NCI-H774 (cell line): ENCODE data around the gene HERC2.
A peak's percentile ranks its signal among the peaks of the same experiment; 100 is the strongest.
"Not testable (repeated sequence)": the region's sequence is repeated elsewhere in the genome, so short reads cannot be mapped to it uniquely, and the experiment has no call there.

ENCODE experiments used
- DNase-seq: peaks from one replicate; lab custom pipeline; 2025; lab: John Stamatoyannopoulos, UW

HERC2 gene

DNA sequence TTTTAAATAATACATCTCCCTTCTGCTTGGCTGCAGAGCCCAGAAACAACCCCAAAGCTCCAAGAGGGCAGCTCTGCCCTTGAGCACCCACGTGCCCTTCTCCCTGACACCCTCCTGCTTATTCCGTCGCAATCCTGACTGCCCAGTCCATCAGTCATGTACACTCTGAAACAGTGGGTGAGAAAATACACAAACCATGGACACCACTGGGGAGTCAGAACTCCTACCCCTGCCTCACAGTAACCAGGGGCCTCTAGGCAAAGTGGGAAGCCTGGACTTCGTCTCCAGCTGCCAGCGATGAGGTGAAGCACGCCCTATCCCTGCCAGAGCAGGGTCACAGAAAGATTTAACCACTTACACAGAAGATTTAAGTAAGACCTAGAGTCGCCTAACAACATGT, 40.1 kb downstream of the HERC2 start:
- no peak for DNase-seq

DNA sequence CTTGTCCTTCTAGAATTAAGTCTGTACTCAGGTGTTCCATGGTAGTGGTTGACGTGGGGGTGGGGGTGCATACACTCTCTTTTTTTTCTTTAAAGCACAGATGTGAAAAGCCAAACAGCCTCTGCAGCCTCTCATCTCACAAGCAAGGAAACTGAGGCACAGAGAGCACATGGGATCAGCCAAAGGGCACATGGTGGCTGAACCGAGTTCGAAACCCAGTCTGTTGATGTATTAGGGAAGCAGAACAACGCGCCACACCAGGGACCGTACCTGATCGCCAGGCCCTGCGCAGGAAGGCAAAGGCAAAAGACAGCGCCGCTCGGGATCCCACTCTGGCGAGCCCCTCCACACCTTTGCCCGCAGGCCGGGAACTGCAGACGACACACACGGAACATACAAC, 47.3 kb downstream of the HERC2 start:
- DNase-seq: no peak

DNA sequence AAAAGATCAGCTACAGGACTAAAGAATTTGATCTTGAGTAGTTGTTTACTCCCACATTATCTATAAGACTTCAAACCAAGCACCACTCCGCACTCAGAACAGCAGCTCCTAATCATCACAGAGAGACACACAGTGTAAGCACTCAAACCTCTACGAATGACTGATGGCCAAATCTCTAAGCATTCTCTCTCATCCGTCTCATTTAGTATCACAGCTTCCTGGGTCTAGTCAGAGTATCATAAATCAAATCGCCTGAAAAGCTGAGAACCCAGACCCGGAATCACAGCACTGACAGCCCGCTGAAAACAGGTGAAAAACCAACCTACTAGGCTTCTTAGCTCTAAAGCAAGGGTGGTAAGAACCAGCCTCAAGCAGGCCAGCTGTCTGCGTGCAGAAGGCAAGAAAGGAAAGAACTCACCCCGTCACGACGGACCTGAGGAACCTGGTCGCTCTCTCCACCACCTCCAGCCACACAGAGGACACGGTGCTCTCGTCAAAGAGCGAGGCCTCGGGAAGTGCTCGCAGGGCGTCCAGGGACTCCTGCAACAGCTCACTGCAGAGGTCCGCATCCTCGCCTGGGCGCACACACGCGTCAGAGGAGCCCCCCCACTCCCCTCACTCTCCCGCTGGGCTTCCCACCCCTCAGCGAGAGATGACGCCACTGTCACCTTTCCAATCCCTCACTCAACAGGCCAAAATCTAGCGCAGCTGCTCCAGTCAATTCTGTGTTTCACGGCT, 47.9 kb downstream of the HERC2 start:
- no peak for DNase-seq

GRCh38 chr15:28273468-28273867, 48.5 kb downstream of the HERC2 start:
- no peak for DNase-seq

- no peak for DNase-seq
These were observed 49.4 kb downstream of the HERC2 start for GRCh38 chr15:28272587-28272986.

- no peak for DNase-seq
These were observed 50.2 kb downstream of the HERC2 start for GRCh38 chr15:28271697-28272260.

DNA sequence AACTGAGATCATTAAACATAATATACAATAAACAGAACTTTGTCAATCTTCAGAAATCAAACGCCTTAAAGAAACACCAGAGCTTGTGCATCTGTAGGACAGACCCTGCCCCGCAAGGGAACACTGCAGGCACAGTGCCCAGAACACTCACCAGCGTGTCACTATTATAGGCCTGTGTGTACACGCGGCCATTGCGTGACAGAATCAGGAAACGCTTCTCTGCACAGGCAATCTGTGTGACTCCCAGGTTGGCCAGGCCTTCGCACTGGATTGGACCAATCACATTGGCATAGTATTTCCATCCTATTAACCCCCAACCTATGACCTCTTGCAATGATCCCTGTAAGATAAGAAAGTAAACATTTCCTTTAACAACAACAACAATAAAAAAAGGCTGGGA, 52.9 kb downstream of the HERC2 start:
- no peak for DNase-seq

GRCh38 chr15:28267727-28268126, 54.3 kb downstream of the HERC2 start:
- no peak for DNase-seq

GRCh38 chr15:28265334-28266019, 56.5 kb downstream of the HERC2 start:
- DNase-seq: no peak

DNA sequence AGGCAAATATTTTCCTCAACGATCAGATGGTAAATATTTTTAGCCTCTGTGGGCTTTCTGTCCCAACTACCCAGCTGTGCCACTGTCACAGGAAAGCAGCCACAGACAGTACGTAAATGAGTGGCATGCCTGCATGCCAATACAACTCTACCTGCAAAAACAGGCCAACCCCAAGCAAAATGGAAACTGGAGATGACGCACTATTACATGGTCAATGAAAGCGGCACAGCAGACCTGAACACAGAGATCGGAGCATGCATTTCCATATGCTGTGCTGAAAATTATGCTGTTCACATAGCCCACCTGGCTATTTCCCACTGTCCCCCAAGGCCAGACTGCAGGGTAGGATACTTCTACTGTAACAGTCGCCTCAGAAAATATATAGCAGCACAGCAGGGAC, 57.8 kb downstream of the HERC2 start:
- no peak for DNase-seq

DNA sequence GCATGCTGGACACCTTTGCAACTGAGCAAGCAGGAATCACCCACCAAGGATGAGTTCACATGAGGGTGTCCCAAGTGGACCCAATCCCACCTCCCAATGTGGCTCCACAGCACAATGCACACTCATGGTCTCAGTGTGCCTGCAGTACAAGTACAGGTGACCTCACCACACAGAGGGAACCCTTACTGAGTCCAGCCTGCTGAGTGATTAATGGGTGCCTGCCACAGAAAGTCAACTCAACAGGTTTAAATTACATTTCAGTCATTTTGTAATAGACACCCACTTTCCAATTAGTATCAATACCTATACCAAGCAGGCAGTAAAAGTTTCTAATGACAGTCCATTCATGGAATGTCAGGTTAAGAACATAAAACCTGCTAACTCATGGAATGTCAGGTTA, 59.5 kb downstream of the HERC2 start:
- DNase-seq: no peak

GRCh38 chr15:28260722-28261121, 61.3 kb downstream of the HERC2 start:
- no peak for DNase-seq

DNA sequence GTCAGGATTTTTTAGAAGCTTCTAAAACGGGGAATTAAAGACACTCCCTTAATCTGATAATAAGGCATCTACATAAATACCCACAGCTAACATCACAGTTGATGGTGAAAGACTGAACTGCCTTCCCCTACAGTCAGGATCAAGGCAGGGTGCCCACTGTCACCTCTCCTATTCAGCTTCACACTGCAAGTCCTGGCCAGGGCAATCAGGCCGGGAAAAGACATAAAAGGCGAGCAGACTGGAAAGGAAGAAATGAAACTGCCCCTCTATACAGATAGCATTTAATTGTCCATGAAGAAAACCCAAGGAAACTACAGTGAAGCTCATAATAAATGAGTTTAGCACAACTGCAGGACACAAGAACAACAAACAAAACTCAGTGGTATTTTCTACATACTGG, 61.7 kb downstream of the HERC2 start:
- no peak for DNase-seq

DNA sequence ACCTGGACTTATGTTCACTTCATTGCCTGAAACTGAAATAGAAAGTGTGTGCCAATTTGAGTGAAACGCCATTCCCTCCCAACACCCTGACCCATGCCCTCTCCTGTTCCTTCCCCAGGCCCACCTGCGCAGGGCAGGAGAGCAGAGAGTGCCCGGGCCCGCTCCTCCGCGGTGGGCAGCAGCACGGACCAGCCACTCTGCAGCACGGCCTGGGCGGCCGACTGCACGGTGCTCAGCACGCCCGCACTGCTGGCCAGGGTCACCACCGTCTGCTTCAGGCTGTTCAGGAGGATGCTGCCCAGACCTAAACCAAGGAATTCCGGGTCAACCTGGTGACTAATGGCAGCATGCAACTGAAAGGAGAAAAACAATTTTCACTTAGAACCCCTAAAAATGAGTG, 66.0 kb downstream of the HERC2 start:
- DNase-seq: no peak

- no peak for DNase-seq
These were observed 69.1 kb downstream of the HERC2 start for GRCh38 chr15:28252831-28253230.

- DNase-seq: no peak
These were observed 75.4 kb downstream of the HERC2 start for GRCh38 chr15:28246605-28247004.

GRCh38 chr15:28243901-28244300, 78.1 kb downstream of the HERC2 start:
- no peak for DNase-seq

DNA sequence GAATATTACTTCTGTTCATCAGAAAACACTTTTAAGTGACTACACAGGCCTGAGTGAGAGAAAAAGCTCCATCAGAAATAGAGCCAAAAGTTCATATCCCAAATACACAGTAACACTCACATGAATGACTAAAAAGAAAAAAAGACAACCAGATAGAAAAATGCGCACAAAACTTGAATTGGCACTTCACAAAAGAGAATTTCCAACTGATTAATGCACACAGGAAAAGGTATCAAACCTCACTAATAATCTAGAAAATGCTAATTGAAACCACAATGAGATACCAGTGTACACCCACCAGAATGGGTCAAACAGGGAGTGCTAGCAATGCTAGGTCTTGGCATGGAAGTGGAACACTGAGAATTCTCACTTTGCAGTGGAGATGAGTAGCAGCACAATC, 78.6 kb downstream of the HERC2 start:
- DNase-seq: no peak

DNA sequence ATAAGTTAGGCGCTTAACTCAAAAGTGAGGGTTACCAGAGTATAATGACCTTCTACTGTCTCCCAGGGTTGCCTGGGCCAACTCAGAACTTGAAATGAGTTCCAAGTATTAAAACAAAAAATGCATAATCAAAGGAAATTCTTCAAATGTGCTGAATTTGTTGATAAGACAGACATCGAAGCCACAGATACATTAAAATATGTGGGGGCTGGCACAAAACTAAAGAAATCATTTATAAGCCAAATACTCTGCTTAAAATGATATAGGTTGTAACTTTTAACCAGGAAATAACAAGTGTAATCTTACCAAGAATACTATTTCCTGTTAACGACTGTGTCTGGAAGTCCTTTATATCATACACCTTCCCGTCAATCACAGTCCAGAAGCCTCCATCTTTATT, 83.7 kb downstream of the HERC2 start:
- not testable (repeated sequence) for DNase-seq

DNA sequence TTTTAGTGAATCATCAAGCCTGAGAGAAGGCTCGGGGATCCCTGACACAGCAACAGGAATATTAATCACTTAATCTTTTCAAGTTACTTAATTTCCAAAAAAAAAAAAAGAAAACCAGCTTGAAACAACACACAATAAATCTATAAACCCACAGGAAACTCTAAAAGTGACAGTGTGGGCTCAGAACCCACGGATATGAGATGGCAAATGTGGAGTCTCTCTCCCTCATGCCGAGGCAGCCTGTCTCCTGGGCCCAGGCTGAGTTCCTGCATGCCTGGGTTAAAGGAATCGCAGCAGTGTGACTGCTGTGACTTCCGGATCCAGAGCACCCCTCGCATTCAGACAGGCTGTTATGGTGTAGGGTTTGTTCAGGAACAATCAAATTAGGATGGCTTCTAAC, 90.2 kb downstream of the HERC2 start:
- not testable (repeated sequence) for DNase-seq

- not testable (repeated sequence) for DNase-seq
These were observed 90.6 kb downstream of the HERC2 start for GRCh38 chr15:28231336-28231735.

GRCh38 chr15:28228990-28229640, 92.9 kb downstream of the HERC2 start:
- peak; percentile 27 for DNase-seq

DNA sequence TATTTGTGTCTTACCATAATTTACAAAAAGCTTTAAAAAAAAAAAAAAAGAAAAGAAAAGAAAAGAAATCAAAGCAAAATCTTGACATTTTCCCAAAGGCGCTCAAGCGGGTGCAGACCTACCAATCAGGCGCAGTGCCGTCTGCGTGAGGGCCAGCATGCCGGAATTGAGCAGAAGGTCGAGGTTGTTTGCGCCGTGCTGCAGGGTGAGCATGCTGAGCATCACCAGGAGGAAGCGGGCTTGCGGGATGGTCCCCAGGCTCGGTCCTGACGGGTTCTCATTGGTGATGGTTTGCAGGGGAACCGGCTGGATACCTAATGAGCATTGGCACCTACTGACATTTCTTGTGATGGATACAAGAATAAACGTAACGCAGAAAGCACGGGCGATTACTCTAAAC, 93.9 kb downstream of the HERC2 start:
- DNase-seq: no peak
